Body of pancreas (tissue), 4 donors: ENCODE measurements around the gene NTRK2.

ENCODE experiments used
- POLR2A ChIP-seq, 3 donors: fragments of 450-650 bp; IDR thresholded peaks; one replicate each; pipeline ENCODE4 v1.6.1; 2016; ENCODE audit warnings: antibody characterized with exemption in 3 of 3, mild to moderate bottlenecking in 2 of 3
- TF ChIP-seq, protein P1 (sequence below), 7 experiments: fragments of 450-650 bp in 4 of 7; fragments of 200-600 bp in 3 of 7; sonication (generic) in 3 of 7; IDR thresholded peaks; one replicate each; pipeline ENCODE4 v1.5.1; 2016 to 2019; ENCODE audit warnings: antibody characterized with exemption in 7 of 7

DNA sequence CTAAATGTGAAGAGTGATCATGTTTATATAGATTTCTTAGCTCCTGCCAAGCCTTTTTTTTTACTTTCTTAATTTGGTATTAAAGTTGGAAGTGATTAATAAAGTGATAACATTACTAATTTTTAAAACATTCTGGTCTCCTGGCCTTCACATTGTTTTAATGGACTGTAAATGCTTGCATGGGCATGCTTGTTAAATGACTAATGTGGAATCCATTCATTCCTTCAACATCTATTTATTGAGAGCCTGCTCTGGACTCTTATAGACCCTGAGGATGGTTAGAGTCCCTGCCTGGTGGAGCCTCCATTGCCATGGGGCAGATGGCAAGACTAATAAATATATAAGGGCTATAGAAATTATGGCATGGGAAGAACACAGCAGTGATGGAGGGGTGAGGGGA, 103.5 kb downstream of the NTRK2 start:
- TF ChIP-seq, protein P1, sequence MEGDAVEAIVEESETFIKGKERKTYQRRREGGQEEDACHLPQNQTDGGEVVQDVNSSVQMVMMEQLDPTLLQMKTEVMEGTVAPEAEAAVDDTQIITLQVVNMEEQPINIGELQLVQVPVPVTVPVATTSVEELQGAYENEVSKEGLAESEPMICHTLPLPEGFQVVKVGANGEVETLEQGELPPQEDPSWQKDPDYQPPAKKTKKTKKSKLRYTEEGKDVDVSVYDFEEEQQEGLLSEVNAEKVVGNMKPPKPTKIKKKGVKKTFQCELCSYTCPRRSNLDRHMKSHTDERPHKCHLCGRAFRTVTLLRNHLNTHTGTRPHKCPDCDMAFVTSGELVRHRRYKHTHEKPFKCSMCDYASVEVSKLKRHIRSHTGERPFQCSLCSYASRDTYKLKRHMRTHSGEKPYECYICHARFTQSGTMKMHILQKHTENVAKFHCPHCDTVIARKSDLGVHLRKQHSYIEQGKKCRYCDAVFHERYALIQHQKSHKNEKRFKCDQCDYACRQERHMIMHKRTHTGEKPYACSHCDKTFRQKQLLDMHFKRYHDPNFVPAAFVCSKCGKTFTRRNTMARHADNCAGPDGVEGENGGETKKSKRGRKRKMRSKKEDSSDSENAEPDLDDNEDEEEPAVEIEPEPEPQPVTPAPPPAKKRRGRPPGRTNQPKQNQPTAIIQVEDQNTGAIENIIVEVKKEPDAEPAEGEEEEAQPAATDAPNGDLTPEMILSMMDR (IDR thresholded peaks at IDR 0.05) = no peak
- TF ChIP-seq POLR2A (IDR thresholded peaks at IDR 0.05) = no peak
